ENCODE results near the gene TSPO2.

Gene TSPO2

GRCh38 chr6:41040101-41040939 lies 1.9 kb upstream of the TSPO2 start:
- Histone ChIP-seq H3K9ac (ENCODE audit: low read length in 2 of 2) (no peak overlapping the region), H3K4me1 (ENCODE audit: control insufficient read depth, insufficient read depth, low read length) (peaks cover 5% of the 10 kb centered on the region), H3K27ac (ENCODE audit: low read length) (no peak overlapping the region), H3K4me3 (ENCODE audit: low read length in 2 of 2) (no peak overlapping the region), H3K36me3 (ENCODE audit: control insufficient read depth in 2 of 2, insufficient read depth in 2 of 2, low read length in 2 of 2) (no peaks in the 10 kb centered on the region), H3K9me3 (ENCODE audit: control insufficient read depth in 2 of 2, low read length in 2 of 2) (no peaks in the 10 kb centered on the region), H3K27me3 (ENCODE audit: control insufficient read depth in 1 of 2, insufficient read depth in 2 of 2, low read length in 2 of 2) (no peaks in the 10 kb centered on the region)

- Histone ChIP-seq H3K4me3 (ENCODE audit: low read length in 2 of 2) (no peak overlapping the region), H3K27ac (ENCODE audit: low read length) (no peak overlapping the region), H3K36me3 (ENCODE audit: control insufficient read depth in 2 of 2, insufficient read depth in 2 of 2, low read length in 2 of 2) (no peaks in the 10 kb centered on the region), H3K27me3 (ENCODE audit: control insufficient read depth in 1 of 2, insufficient read depth in 2 of 2, low read length in 2 of 2) (no peaks in the 10 kb centered on the region), H3K9ac (ENCODE audit: low read length in 2 of 2) (no peak overlapping the region), H3K4me1 (ENCODE audit: control insufficient read depth, insufficient read depth, low read length) (peaks cover 5% of the 10 kb centered on the region), H3K9me3 (ENCODE audit: control insufficient read depth in 2 of 2, low read length in 2 of 2) (no peaks in the 10 kb centered on the region)
These were observed 1.2 kb upstream of the TSPO2 start for GRCh38 chr6:41040940-41041536.

GRCh38 chr6:41043151-41043550 lies 884 bp downstream of the TSPO2 start:
- no peak overlapping the region for H3K4me3 ChIP-seq (ENCODE audit: low read length in 2 of 2)
- H3K27ac ChIP-seq (ENCODE audit: low read length) = no peak overlapping the region
- H3K9me3 ChIP-seq (ENCODE audit: control insufficient read depth in 2 of 2, low read length in 2 of 2) = no peaks in the 10 kb centered on the region
- H3K27me3 ChIP-seq (ENCODE audit: control insufficient read depth in 1 of 2, insufficient read depth in 2 of 2, low read length in 2 of 2) = no peaks in the 10 kb centered on the region
- H3K9ac ChIP-seq (ENCODE audit: low read length in 2 of 2) = no peak overlapping the region
- peaks cover 5% of the 10 kb centered on the region for H3K4me1 ChIP-seq (ENCODE audit: control insufficient read depth, insufficient read depth, low read length)
- H3K36me3 ChIP-seq (ENCODE audit: control insufficient read depth in 2 of 2, insufficient read depth in 2 of 2, low read length in 2 of 2) = no peaks in the 10 kb centered on the region

GRCh38 chr6:41045664-41046063 lies 3.4 kb downstream of the TSPO2 start:
- Histone ChIP-seq H3K4me3 (ENCODE audit: low read length in 2 of 2) (no peak overlapping the region), H3K9ac (ENCODE audit: low read length in 2 of 2) (no peak overlapping the region), H3K4me1 (ENCODE audit: control insufficient read depth, insufficient read depth, low read length) (peaks cover 12% of the 10 kb centered on the region), H3K36me3 (ENCODE audit: control insufficient read depth in 2 of 2, insufficient read depth in 2 of 2, low read length in 2 of 2) (no peaks in the 10 kb centered on the region), H3K9me3 (ENCODE audit: control insufficient read depth in 2 of 2, low read length in 2 of 2) (no peaks in the 10 kb centered on the region), H3K27me3 (ENCODE audit: control insufficient read depth in 1 of 2, insufficient read depth in 2 of 2, low read length in 2 of 2) (no peaks in the 10 kb centered on the region), H3K27ac (ENCODE audit: low read length) (no peak overlapping the region)

GRCh38 chr6:41046084-41046483 lies 3.8 kb downstream of the TSPO2 start:
- H3K9me3 ChIP-seq (ENCODE audit: control insufficient read depth in 2 of 2, low read length in 2 of 2) = no peaks in the 10 kb centered on the region
- H3K4me3 ChIP-seq (ENCODE audit: low read length in 2 of 2) = no peak overlapping the region
- H3K36me3 ChIP-seq (ENCODE audit: control insufficient read depth in 2 of 2, insufficient read depth in 2 of 2, low read length in 2 of 2) = no peaks in the 10 kb centered on the region
- H3K4me1 ChIP-seq (ENCODE audit: control insufficient read depth, insufficient read depth, low read length) = peaks cover 12% of the 10 kb centered on the region
- H3K27ac ChIP-seq (ENCODE audit: low read length) = no peak overlapping the region
- no peak overlapping the region for H3K9ac ChIP-seq (ENCODE audit: low read length in 2 of 2)
- no peaks in the 10 kb centered on the region for H3K27me3 ChIP-seq (ENCODE audit: control insufficient read depth in 1 of 2, insufficient read depth in 2 of 2, low read length in 2 of 2)

GRCh38 chr6:41047306-41047705 lies 5.0 kb downstream of the TSPO2 start:
- H3K4me1 ChIP-seq (ENCODE audit: control insufficient read depth, insufficient read depth, low read length) = peaks cover 13% of the 10 kb centered on the region
- no peak overlapping the region for H3K27ac ChIP-seq (ENCODE audit: low read length)
- no peak overlapping the region for H3K4me3 ChIP-seq (ENCODE audit: low read length in 2 of 2)
- no peaks in the 10 kb centered on the region for H3K27me3 ChIP-seq (ENCODE audit: control insufficient read depth in 1 of 2, insufficient read depth in 2 of 2, low read length in 2 of 2)
- H3K9ac ChIP-seq (ENCODE audit: low read length in 2 of 2) = no peak overlapping the region
- no peaks in the 10 kb centered on the region for H3K9me3 ChIP-seq (ENCODE audit: control insufficient read depth in 2 of 2, low read length in 2 of 2)
- H3K36me3 ChIP-seq (ENCODE audit: control insufficient read depth in 2 of 2, insufficient read depth in 2 of 2, low read length in 2 of 2) = no peaks in the 10 kb centered on the region

GRCh38 chr6:41047745-41048732 lies 5.8 kb downstream of the TSPO2 start:
- Histone ChIP-seq H3K36me3 (ENCODE audit: control insufficient read depth in 2 of 2, insufficient read depth in 2 of 2, low read length in 2 of 2) (no peaks in the 10 kb centered on the region), H3K4me3 (ENCODE audit: low read length in 2 of 2) (no peak overlapping the region), H3K27me3 (ENCODE audit: control insufficient read depth in 1 of 2, insufficient read depth in 2 of 2, low read length in 2 of 2) (no peaks in the 10 kb centered on the region), H3K4me1 (ENCODE audit: control insufficient read depth, insufficient read depth, low read length) (peaks cover 19% of the 10 kb centered on the region), H3K27ac (ENCODE audit: low read length) (peak overlapping the region; percentile 37), H3K9me3 (ENCODE audit: control insufficient read depth in 2 of 2, low read length in 2 of 2) (no peaks in the 10 kb centered on the region), H3K9ac (ENCODE audit: low read length in 2 of 2) (no peak overlapping the region)

GRCh38 chr6:41049521-41049920 lies 7.3 kb downstream of the TSPO2 start:
- Histone ChIP-seq H3K27ac (ENCODE audit: low read length) (no peak overlapping the region), H3K4me1 (ENCODE audit: control insufficient read depth, insufficient read depth, low read length) (peaks cover 29% of the 10 kb centered on the region), H3K4me3 (ENCODE audit: low read length in 2 of 2) (peak overlapping the region in 1 of 2 donors; percentile 14), H3K36me3 (ENCODE audit: control insufficient read depth in 2 of 2, insufficient read depth in 2 of 2, low read length in 2 of 2) (no peaks in the 10 kb centered on the region), H3K9ac (ENCODE audit: low read length in 2 of 2) (peak overlapping the region in 1 of 2 donors; percentile 7), H3K27me3 (ENCODE audit: control insufficient read depth in 1 of 2, insufficient read depth in 2 of 2, low read length in 2 of 2) (no peaks in the 10 kb centered on the region), H3K9me3 (ENCODE audit: control insufficient read depth in 2 of 2, low read length in 2 of 2) (no peaks in the 10 kb centered on the region)

- Histone ChIP-seq H3K9ac (ENCODE audit: low read length in 2 of 2) (no peak overlapping the region), H3K9me3 (ENCODE audit: control insufficient read depth in 2 of 2, low read length in 2 of 2) (no peaks in the 10 kb centered on the region), H3K4me1 (ENCODE audit: control insufficient read depth, insufficient read depth, low read length) (peaks cover 33% of the 10 kb centered on the region), H3K27ac (ENCODE audit: low read length) (no peak overlapping the region), H3K27me3 (ENCODE audit: control insufficient read depth in 1 of 2, insufficient read depth in 2 of 2, low read length in 2 of 2) (no peaks in the 10 kb centered on the region), H3K4me3 (ENCODE audit: low read length in 2 of 2) (peak overlapping the region in 1 of 2 donors; percentile 14), H3K36me3 (ENCODE audit: control insufficient read depth in 2 of 2, insufficient read depth in 2 of 2, low read length in 2 of 2) (no peaks in the 10 kb centered on the region)
These were observed 7.7 kb downstream of the TSPO2 start for GRCh38 chr6:41049955-41050354.

GRCh38 chr6:41050536-41050935 lies 8.3 kb downstream of the TSPO2 start:
- H3K9ac ChIP-seq (ENCODE audit: low read length in 2 of 2) = no peak overlapping the region

More at GRCh38 chr6:41050536-41050935, 8.3 kb downstream of the TSPO2 start:
- Histone ChIP-seq H3K4me1 (ENCODE audit: control insufficient read depth, insufficient read depth, low read length) (peaks cover 39% of the 10 kb centered on the region), H3K4me3 (ENCODE audit: low read length in 2 of 2) (no peak overlapping the region), H3K9me3 (ENCODE audit: control insufficient read depth in 2 of 2, low read length in 2 of 2) (no peaks in the 10 kb centered on the region), H3K27me3 (ENCODE audit: control insufficient read depth in 1 of 2, insufficient read depth in 2 of 2, low read length in 2 of 2) (no peaks in the 10 kb centered on the region), H3K27ac (ENCODE audit: low read length) (no peak overlapping the region), H3K36me3 (ENCODE audit: control insufficient read depth in 2 of 2, insufficient read depth in 2 of 2, low read length in 2 of 2) (no peaks in the 10 kb centered on the region)
